Stimulated activated CD4-positive, alpha-beta T cell treated with anti-CD3 and anti-CD28 coated beads, Interleukin-1b, Interleukin-23, amount 100 ng/mL, for 4 hours (primary cell): Measurements from ENCODE around the gene CD55.
"Not testable (repeated sequence)": the region's sequence is repeated elsewhere in the genome, so short reads cannot be mapped to it uniquely, and the experiment has no call there.

ENCODE experiments used
- DNase-seq, 2 donors: peaks; one replicate each; pipeline ENCODE4 v3.0.0-alpha.2; 2020; ENCODE audit warnings: low read depth in 2 of 2

The CD55 gene

GRCh38 chr1:207306023-207306422 is 15.5 kb upstream of the CD55 start:
- DNase-seq = no peak

GRCh38 chr1:207306603-207307002 is 14.9 kb upstream of the CD55 start:
- DNase-seq = no peak

GRCh38 chr1:207308451-207309190 is 12.9 kb upstream of the CD55 start:
- DNase-seq = no peak

DNA sequence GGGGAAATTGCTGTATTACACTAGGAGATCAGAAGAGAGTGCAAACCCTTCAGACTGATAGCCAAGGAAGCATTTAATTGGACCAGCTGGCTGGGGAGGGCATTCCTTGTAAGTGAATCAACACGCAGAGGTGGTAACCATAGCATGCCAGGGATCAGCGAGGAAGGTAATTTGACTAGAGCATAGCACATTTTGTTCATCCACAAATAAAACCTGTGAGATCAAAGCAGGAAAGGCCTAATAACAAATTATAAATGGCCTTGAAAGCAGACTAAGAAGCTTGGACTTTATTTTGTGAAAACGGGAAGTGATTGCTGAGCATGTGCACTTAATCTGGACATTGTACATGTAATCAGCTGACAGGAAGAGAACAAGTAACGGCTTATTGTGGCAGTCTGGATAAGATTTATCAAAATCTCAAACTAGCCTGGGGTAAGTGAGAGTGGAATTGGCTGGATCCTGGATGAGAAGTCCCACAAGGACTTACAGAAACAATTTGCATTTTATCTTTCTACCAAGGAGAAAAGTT is 11.7 kb upstream of the CD55 start:
- no peak for DNase-seq

GRCh38 chr1:207311888-207312603 is 9.4 kb upstream of the CD55 start:
- DNase-seq = no peak

GRCh38 chr1:207312604-207312920 is 8.9 kb upstream of the CD55 start:
- no peak for DNase-seq

DNA sequence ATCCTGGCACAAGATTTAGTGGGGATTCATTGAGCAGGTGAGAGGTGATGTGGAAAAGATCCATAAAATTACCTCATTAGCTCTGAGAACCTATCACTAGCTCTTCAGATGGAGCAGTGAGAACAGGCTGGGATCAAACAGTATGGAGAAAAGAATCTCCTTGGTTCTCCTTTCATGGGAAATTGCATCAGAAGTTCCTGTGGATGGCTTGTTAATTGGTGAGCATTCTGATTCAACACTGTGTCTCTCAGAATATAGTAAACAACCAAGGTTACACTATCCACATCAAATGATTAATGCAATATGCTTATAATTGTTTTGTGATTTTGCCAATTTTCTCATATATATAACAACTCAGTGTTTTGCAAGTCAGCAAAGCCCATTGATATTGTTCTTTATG is 8.3 kb upstream of the CD55 start:
- no peak for DNase-seq

DNA sequence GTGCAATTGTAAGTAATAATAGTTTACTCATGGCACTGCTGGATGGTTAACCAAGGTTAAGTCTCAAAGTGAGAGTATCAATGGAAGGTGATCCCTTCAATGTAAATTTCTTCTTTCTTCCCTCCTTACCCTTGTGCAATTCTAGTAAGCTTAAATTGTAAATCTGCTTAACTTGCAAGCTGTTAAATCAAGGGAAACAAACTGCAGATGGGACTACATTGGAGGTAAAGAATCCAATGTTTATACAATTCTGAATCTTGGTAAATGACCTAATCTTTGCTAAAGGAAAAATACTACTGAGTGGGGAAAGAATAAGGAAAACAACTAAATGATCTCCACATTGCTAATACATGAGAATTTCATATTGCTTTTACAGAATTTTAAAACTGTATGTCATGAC is 6.7 kb upstream of the CD55 start:
- DNase-seq = no peak

GRCh38 chr1:207315435-207315834 is 6.0 kb upstream of the CD55 start:
- DNase-seq = no peak

DNA sequence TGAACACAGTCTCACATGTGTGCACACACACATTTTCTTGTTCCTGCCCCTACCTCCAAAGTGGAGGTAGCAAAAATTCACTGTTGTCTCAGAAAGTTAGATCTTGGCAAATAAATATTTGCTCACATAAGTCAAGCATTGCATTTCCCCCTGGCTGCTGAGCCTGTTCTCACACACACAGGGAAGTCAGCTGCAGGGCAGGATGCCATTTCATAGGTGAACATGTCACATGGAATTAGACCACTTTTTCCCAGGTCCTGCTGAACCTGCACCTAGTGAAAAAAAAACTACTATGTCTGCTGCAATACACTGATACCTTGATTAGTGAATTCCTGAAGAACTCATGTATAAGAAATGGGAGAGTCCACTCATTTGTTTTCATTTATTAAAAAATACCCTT is 5.3 kb upstream of the CD55 start:
- DNase-seq = no peak

DNA sequence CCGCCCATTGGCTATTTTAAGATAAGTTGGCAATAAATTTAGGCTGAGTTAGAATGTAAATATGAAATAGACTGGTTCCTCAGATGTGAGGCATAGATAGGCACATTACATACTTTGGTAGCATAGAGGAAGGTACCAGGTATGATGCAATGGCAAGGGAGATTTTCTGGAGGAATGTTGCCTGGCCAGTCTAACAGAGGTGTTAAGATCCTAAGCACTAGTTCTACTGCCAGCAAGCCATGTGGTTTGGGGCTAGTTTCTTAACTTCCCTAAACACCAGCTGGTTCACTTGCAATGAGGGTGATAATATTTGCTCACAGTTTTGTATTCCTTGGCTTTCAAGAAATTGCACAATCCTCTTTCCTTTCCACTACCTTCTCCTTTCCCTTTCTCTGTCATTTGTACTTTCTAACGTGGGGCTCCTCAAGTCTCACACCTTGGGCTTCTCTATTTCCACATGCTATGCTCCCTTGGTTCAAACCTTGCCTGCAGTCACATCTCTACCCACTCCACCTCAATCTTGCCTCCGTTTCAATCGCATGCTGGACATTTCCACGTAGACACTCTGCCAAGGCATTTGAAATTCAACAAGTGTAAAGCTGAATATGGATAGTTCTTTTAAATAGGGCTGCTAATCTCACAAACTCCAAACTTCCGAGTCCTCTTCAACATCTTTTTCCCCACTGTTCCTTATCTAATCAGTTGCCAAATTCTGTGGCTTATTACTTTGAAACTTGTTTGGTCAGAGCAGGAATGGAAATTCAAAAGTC is 4.7 kb upstream of the CD55 start:
- no peak for DNase-seq

DNA sequence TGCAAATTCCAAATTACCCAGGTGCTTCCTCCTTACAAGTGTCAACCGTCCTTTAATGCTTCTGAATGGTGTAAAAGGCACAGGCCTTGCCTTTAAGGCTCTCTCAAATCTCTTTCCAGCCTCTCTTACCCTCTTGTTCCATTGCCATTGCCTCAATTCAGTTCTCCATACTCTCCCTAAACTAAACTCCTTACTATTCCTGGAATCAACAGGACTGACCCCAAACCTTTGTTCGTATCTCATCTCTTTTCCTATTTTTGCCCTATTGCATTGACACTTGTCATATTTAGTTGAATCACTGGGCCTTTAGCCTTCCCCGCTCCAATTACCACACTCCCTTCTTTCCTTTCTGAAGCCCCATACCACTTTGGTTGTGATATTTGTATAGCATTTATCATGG is 3.9 kb upstream of the CD55 start:
- DNase-seq = no peak

DNA sequence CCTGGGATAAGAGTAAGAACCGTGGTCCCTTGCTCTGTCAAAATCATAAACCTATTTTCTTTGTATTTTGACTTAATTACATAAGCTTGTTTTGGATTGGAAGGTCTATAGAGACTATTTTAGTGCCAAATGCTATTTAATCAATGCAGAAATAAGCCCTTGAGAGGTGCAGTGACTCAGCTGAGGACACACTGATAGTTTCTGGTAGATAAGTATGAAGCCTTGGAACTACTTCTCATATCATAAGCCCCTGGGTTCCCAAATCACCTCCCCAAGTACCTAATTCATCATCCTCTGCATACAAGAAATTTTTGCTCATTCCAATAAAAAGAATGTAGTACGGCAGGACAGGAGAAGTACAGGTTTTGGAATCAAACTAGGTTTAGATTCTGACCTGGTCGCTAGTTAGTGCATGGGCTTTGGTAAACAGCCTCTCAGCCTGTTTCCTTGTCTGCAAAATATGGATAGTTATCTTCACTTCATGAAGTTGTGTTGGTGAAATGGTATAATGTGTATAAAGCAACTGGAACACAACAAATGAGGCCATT is 3.3 kb upstream of the CD55 start:
- no peak for DNase-seq

- DNase-seq = no peak
These were observed 2.3 kb upstream of the CD55 start for GRCh38 chr1:207319199-207319598.

GRCh38 chr1:207320105-207320504 is 1.4 kb upstream of the CD55 start:
- not testable (repeated sequence) for DNase-seq

GRCh38 chr1:207321790-207322645 is 540 bp downstream of the CD55 start:
- DNase-seq = no peak

DNA sequence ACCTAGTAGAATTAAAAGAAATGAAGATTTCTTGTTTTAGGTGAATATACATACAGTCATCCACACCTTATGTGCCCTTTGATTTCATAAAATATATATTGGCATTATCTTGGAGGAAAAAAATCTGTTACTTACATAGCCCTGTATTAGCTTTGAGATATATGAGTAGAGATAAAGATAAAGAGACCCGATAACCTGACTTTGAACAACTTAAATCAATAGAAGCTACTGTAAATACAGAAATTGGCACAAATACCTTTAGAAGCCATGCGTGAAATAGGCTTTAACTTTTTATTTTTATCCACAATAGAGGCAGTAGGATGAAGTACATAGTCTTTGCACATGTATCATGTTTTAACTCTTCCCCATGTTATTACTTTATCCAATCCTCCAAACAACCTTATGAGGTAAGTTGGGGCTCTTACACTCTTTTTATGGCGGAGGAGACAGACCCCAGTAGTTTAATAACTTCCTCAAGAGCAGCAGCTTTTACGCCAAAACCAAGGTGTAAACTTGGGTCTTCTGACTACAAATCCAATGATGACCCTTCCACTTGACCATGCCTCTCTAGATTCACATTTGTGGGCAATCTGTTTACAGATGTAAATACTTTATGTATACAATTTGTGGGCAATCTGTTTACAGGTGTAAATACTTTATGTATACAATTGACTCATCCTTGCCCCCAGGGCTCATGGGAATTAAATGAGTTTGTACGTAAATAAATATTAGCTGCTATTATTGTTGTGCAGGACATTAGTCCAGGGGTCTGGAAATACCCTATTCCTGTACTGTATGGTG is 2.1 kb downstream of the CD55 start:
- no peak for DNase-seq

- DNase-seq = no peak
These were observed 6.5 kb downstream of the CD55 start for GRCh38 chr1:207328004-207328403.

- DNase-seq = no peak
These were observed 7.5 kb downstream of the CD55 start for GRCh38 chr1:207328908-207329440.

GRCh38 chr1:207329469-207329868 is 8.0 kb downstream of the CD55 start:
- DNase-seq = no peak
